HG02870 (cell line): ENCODE measurements around the gene ELL3.

Source experiments
- ATAC-seq: cut with Tn5 transposase; IDR thresholded peaks from one replicate; pipeline ENCODE4 v1.9.1; 2021; ENCODE audit warnings: mild to moderate bottlenecking, moderate library complexity; ENCODE audit not compliant: unreplicated experiment

The ELL3 gene

DNA sequence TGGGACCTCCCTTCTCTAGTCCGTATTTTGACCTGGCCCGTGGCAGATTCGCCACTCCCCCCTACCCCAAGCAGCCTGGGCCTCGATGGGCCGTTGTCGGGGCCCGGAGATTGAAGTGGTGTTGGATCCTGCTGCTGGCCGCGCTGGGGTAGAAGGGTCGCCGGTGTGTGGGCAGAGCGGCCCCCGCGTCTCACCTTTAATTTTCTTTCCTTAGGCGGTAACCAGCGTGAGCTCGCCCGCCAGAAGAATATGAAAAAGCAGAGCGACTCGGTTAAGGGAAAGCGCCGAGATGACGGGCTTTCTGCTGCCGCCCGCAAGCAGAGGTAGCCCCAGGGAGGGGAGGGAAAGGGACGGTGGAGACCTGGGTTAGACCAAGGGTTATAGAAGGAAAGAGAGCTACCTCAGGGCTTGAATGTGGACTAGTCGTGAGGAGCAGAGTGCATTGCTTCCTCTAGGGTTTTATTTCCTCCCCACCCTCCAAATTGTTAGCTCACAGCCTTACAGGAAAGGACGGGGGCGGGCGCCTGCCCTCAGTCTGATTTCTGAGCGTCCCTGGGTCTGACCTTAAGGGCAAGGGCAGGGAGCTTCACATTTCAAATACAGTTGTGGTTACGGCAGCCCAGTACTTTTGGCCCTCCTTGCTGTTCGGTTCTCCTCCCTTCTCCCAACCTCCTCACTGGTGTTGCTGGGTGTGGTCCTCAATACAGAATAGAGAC lies 16.2 kb upstream of the ELL3 start:
- ATAC-seq: no peak

DNA sequence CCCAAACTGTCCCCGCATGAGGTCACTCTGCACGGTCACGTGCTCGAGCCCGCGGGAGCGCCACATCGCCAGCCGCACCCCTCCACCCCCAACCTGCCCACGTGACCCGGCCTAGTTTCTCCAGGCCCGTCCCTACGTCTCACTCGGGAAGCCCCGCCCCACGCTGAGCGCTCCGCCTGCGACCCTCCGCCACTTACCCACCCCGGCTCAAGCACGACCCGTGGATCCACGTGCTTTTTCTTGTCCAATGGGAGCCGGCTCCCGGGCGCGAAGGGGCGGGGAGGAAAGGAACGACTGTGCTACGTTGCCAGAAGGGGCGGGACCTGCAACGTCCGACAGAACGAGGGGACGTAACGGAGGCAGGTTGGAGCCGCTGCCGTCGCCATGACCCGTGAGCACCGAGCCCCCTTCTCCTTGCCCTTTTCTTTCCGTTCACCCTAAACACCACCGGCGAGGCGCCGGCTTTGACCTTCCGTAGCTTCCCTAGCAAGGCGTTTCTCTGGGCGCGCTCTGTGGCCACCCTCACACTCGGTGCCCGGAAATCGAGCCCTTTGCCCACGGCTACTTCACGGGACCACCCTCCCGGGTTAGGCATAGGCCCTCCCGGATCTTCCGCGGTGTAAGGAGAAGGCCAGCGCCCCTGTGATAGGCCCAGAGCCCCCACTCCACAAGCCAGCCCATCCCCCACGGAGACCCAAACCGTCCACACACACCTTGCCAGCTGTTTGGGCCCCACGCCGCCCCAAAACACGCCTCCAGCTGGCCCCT lies 15.4 kb upstream of the ELL3 start, which contains the start of gene SERF2:
SERF2 (plus strand) TSS at position 328 of the 768 bp plus-strand sequence; CDS start at position 385, 57 bp downstream.
- ATAC-seq: peak; percentile 77

DNA sequence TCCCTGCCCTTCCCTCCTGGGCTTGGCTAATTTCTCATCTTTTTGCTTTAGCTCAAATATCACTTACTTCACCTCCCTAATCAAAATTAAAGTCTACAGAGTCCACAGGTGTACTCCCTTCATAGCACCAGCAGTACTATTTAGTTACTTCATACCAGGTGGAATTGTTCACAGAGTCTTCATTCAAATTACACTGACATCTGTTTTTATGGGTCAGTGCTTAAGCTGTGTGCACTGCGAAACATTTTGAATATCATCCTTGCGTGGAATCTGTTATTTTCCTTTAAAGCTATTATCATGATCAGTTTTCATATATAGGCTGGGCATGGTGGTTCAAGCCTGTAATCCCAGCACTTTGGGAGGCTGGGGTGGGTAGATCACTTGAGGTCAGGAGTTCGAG lies 12.6 kb upstream of the ELL3 start:
- ATAC-seq: no peak

DNA sequence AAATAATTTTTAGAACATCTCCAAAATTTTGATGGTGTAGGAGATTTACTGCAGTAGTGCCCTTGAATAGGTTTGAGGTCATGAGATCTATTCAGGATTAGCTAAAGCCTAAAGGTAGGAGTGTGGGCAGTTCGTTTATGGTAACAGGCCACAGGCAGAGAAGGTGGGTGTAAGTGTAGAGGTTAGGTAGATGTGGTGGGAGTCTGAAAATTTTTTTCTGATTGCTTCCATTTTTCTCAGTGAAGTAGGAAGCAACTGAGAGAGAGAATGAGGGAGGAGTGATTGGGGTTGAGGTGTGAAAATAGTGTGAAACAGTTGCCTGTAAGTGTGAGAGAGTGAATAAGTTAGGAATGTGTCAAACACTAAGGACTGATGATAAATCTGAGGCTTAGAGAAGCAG lies 2.2 kb upstream of the ELL3 start:
- no peak for ATAC-seq

DNA sequence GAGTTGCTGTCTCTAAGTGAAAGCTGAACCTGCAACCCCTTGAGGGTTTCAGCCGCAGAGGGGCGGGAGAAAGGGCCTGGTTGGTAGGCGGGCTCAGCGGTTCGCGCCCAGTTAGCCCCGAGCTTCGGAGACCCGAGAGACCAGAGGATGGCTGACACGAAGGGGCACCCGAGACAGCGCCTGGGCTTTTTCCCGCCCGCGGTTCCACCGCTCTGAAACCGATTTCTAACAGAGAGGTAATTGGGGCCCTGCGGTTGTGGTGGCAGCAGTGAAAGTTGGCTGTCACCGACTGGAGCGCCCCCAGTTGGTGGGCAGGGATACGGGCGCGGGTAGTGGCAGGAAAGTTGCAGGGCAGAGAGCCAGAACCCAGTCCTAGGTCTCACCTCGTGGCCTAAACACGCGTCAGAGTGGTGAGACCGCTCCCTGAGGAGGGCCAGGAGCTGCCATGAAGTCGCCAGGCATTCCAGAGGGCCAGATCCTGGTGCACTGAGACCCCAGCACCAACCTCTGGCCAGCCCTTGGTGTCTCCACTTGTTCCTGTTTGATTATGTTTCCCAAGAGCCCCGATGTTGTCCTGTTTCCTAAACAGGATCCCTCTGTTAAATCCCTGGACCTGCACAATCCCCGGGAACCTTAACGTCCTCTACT lies 625 bp upstream of the ELL3 start:
- peak; percentile 44 for ATAC-seq

DNA sequence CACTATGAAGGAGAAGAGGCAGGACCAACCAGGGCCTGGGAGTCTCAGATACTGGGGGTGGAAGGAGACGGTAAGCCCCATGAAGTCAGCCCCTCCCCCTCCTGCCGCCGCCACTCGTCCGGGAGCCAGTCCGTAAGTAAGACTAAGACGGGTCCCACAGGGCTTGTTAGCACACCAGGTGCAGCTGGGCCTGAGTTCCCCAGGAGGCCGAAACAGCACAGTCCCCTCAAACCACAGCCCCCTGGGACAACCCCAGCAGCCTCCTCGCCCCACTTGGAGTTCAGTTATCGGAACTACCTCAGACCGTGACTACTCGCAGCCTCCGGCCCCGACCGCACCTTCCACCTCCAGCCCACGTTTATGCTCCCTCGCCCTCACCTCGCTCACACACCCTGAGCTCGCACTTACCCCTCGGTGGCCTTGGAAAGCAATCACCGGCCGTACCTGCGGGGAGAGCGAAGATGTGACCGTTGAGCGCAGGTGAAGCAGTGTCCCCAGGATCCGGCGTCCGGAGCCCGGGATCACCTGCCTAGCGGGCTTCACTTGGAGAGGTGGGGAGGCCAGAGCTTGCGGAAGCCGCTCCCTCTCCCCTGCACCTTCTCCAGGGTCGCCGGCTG lies 557 bp downstream of the ELL3 start:
- peak; percentile 62 for ATAC-seq

DNA sequence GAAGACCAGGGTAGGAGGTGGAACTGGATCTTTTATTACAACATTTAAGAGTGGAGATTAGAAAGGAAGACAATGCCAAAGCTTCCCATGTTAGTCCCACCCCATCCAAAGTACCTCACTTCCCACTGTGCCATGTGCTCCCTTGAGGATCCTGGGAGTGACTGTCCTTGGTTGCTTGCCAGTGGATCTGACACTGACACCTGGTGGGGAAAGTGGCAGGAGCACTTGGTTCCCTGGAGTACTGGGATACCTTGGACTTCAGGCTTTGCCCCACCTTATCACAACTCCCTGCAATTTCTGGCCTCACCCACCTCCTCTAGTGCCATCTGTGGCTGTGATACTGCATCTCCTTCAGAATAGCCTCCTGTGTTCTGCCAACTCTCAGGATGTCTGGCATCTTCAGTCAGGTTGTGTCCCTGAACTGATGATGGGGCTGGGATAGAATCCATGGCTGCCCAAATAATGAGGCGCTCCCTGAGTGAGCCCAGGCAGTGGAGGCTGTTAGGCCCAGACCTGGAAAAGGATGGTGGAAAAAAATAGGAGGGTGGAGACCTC lies 1.3 kb downstream of the ELL3 start:
- no peak for ATAC-seq

DNA sequence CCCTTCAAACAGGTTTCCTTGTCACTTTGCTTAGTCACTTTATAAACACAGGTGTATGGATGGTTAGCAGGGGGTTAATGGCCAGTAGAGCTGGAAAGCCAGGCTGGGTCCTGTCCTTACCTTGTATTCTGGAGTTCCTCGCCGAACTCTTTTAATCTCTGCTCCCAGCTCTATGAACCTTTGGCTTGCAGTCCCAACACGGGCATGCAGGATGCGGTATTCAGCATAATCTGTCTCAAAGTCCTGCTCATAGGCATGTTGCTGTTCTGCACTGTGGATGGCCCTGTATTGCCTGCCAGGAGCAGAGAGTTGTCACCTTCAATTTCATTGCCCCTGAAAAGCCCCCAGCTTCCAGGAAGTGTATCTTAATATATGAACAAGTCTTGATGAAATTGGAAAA lies 2.7 kb downstream of the ELL3 start:
- no peak for ATAC-seq

DNA sequence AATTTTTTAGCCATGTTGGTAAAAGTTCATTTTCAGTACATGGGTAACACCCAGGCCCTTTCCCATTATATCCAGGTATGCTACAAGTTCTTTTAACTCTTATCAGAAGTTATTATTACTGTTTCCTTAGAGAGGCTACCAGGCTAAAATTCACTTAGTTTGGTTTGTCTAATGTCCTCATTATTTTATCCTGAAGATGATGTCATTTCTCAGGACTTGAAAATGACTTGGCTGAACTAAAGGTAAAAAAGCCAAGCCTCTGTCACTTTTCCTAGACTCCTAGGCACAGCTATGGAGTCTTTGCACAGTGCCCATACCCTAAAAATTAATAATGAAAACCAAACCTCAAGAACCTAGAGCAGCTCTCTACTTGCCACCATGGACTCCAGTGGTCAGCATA lies 4.1 kb downstream of the ELL3 start:
- no peak for ATAC-seq

DNA sequence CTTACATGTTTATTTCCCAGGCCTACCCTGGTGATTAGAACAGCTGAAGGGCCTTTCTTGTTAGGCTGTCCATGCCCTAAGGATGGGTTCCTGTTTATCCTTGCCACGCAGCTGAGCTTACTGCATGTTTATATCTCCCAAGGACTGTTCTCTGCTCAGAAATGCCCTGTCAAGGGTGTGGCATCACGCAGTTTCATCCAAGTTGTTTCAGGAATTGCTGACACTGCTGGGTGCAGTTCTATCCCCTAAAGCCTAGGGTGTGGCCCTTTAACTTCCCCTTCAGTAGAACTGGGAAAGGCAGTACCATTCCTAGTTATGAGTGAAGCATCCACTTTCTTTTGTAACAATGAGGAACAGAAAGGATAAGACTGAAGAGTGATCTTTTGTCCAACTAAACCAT lies 5.0 kb downstream of the ELL3 start:
- ATAC-seq: no peak

DNA sequence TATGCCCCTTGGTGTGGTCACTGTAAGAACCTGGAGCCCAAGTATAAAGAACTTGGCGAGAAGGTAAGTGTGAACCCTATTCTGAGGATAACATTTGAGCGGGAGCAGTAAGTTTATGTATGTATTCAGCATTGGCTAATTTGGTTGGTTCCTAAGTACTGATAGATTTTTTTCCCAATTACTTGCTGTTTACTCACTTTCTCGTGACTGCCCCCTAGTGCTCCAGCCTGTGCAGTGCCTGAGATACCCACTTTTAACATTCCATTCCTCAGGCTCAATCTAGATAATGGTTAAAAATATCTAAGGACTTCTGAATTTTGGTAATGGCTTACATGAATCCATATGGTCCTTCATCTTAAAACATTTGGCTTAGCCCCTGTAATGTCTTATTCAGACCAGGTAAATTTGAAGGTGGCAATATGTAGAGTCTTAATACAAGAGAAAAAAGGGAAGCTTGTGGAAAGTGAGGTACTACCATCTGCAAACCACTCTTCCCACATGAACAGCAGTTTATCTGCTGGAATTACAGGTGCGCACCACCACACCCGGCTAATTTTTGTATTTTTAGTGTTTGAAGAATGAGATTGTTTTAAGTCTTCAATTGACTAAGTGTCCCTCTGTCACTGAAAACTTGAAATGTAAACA lies 7.1 kb downstream of the ELL3 start:
- no peak for ATAC-seq

DNA sequence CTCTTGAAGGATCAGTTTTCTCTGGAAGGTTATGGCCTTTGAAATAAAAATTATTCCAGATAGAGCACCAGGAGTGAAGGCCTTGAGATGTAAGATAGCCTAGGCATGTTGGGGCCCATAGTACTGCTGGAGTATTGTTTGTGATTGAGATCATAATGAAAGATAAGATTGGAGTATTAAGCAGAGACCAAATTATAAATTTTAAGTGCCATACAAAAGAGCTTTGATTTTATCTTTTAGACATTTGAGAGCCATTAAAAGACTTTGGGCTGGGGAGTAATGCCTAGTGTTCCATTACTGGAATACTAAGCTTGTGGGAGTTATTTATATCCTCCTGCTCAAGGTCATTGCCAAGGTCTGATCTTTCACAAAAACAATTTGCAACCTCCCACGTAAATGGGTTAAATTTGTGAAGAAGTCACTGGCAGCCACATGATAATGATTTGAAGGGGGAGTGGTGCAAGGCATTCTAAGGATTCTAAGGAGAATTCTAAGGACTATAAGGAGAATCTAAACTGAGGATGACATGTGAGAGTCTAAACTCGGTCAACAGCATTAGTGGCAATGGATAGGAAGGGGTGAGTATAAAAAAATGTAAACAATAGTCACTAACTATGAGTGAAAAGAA lies 12.8 kb downstream of the ELL3 start:
- ATAC-seq: no peak

DNA sequence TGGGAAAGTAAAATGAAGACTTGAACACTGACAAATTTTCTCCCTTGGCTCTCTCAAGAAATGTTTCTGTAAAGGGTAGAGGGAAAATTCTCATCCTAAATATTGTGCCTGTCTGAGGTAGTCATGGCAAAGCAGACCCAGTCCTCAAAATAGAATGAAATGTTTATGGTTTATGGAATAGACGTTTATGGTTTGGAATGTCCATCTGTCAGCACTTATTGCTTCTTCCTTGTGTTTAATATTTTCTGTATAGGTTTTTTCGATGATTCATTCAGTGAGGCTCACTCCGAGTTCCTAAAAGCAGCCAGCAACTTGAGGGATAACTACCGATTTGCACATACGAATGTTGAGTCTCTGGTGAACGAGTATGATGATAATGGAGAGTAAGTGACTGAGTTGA lies 13.9 kb downstream of the ELL3 start:
- no peak for ATAC-seq

DNA sequence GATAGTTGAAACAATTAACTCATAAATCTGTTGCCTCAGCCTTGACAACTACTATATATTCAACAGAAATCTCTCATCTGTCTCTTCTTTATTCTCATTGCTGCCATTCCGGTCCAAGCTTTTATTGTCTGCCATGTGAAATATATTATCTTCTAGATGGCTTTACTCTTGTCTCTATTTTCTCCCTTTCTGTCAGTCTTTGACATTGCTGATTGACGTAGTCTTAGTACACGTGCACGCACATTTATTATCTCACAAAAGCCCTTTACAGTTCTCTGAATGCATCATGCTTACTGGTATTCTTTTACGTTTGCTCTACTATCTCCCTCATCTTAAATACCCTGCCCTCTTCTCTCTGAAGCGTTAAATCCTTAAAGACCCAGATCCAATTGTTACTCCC lies 24.9 kb downstream of the ELL3 start:
- no peak for ATAC-seq

DNA sequence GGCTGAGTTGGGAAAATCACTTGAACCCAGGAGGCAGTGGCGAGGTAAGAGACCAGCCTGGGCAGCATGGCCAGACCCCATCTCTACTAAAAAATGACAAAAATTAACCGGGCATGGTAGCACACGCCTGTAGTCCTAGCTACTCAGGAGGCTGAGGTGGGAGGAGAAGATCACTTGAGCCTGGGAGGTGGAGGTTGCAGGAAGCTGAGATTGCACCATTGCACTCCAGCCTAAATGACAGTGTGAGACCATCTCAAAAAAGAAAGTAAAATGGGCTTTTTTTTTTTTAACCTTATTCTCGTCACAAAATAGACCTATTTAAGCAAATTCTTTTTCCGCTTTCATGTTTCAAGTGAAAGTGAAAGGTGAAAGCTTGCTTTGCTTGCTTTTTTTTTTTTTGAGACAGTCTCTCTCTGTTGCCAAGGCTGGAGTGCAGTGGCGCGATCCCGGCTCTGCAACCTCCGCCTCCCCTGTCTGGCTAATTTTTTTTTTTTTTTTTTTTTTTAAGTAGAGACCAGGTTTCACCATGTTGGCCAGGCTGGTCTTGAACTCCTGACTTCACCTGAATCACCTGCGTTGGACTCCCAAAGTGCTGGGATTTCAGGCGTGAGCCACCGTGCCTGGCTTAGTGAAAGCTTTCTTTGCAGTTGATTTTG lies 26.9 kb downstream of the ELL3 start:
- no peak for ATAC-seq

DNA sequence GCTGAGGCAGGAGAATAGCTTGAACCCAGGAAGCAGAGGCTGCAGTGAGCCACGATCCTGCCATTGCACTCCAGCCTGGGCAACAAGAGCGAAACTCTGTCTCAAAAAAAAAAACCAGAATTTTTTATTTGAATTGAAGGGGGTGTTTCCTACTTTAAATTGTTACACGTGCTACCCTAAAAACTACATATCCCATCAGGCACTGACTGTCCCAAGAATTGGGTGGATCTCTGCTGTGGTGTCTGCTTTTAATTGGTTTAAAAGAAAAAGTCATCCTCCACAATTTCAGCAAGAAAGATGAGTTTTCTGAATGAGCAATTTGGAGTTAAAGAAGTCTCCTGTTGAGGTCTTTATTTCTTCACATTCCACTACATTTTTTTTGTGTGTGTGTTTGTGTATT lies 28.4 kb downstream of the ELL3 start:
- no peak for ATAC-seq

DNA sequence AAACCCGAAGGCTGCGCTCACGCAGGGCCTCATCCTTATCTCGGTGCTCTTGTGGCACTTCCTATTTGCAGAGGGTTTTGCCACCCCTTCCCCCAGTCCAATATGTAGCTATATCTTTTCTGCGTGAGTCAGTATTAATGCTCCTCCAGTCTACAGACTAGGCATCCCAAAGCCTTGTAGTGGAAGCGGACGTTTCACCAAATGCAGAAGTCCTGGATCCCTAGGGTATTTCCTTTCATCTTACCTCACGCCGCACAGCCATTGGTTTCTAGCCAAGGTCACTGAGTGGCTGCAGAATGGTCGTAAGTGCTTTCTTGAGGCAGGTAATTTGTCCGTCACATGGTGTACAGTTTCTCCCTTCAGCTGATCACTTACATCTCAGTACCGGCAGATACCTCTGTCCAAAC lies 29.9 kb downstream of the ELL3 start:
- ATAC-seq: peak; percentile 2

DNA sequence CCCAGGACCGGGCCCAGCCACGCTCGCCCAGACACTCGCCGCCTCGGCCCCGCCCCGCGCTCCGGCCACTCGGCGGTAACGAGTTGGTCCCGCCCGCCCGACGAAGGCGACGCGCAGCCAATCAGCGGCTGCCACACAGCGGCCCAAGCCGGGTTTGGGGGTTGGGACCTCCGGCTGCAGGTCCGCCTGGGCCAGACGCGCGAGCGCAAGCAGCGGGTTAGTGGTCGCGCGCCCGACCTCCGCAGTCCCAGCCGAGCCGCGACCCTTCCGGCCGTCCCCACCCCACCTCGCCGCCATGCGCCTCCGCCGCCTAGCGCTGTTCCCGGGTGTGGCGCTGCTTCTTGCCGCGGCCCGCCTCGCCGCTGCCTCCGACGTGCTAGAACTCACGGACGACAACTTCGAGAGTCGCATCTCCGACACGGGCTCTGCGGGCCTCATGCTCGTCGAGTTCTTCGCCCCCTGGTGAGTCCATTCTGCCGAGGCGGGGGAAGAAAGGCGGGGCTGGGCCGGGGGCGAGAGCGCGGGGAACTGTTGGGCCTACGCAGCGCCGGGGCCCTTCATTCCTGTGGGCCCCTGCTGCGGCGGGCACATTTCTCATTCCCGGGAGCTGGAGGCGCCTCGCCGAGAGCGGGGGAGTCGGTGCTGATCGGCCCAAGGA lies 30.4 kb downstream of the ELL3 start, which contains the start of gene PDIA3:
PDIA3 (plus strand) TSS at position 194 of the 658 bp plus-strand sequence; CDS start at position 296, 102 bp downstream.
- ATAC-seq: peak; percentile 72

DNA sequence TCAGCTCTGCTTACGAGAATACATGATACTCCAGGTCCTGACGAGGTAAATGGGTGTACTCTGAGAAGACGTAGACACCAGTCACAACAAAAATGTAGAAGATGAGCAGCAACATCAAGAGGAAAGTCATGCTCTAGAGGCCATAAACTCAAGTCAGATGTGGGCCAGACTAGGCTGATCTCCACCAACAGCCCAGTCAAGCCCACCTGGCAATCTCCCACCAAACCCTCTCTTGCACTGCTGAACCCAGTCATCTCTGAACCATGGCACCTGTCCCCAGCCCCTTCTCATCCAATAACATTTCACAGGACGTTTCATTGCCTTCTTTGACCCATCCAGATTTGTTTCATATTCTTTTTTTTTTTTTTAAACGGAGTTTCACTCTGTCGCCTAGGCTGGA lies 41.4 kb downstream of the ELL3 start:
- ATAC-seq: peak; percentile 71
